Fibroblast of the aortic adventitia (primary cell): ENCODE results near the gene RTN4R. TPM values are rescaled to one million over a fixed set of nuclear protein-coding genes. Genes with fewer than 3 reads are reported as not detected.

Experiments
- DNase-seq: peaks from one replicate; pipeline ENCODE4 v3.0.0-alpha.2; 2010; ENCODE audit warnings: low read depth
- H3K4me3 ChIP-seq: 2 replicates; pipeline ENCODE4 v1.5.1; 2011; ENCODE audit warnings: low read depth, mild to moderate bottlenecking, control low read depth, low read length, moderate library complexity
- CTCF ChIP-seq: IDR thresholded peaks from 2 replicates; pipeline ENCODE4 v1.5.1; 2011; ENCODE audit warnings: mild to moderate bottlenecking, low read length, control low read depth, inconsistent platforms; ENCODE audit not compliant: insufficient read depth
- total RNA-seq: library from RNA; depleted of rRNA; stranded (reverse); fragments of >200 nt; gene quantifications from 2 replicates; pipeline ENCODE4 v1.2.3, GENCODE V29; 2012; ENCODE audit warnings: low replicate concordance

The RTN4R gene
- total RNA-seq, 1 donor = 0.09 TPM

- no peak for DNase-seq
- no peak for TF ChIP-seq CTCF
- no peak overlapping the region for H3K4me3 ChIP-seq
These were observed 40.8 kb downstream of the RTN4R start for GRCh38 chr22:20227363-20227762.

- H3K4me3 ChIP-seq = no peak overlapping the region
- DNase-seq = no peak
- no peak for TF ChIP-seq CTCF
These were observed 41.3 kb downstream of the RTN4R start for GRCh38 chr22:20226760-20227350.

GRCh38 chr22:20226077-20226716 lies 41.9 kb downstream of the RTN4R start:
- H3K4me3 ChIP-seq = no peak overlapping the region
- no peak for TF ChIP-seq CTCF
- no peak for DNase-seq

DNA sequence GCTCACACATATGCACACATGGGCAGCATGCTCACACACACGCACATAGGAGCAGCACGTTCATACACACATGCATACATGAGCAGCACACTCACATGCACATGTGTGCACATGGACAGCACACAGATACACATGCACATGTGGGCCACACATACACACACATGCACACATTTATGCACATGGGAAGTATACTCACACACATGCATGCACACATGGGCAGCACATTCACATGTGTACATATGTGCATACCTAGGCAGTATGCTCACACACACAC lies 42.5 kb downstream of the RTN4R start:
- no peak overlapping the region for H3K4me3 ChIP-seq
- no peak for DNase-seq
- TF ChIP-seq CTCF = no peak

DNA sequence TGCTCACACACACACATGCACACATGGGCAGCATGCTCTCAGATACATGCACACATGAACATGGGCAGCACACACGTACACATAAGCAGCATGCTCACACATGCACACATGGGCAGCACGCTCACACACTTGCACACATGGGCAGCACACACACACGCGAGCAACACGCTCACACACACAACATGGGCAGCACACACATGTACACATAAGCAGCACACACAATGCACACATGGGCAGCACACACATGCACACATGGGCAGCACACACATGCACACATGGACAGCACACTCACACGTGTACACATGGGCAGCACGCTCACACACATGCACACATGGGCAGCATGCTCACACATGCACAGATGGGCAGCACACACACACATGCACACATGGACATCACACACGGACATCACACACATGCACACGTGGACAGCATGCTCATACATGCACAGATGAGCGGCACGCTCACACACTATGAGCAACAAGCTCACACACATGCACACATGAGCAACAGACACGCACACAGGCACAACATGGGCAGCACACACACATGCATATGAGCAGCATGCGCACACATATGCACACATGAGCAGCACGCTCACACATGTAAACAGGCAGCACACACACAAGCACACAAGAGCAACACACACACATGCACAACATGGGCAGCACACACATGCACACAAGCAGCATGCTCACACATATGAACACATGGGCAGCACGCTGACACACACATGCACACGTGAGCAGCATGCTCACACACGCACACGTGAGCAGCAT lies 43.0 kb downstream of the RTN4R start:
- no peak for DNase-seq
- H3K4me3 ChIP-seq = no peak overlapping the region
- no peak for TF ChIP-seq CTCF

DNA sequence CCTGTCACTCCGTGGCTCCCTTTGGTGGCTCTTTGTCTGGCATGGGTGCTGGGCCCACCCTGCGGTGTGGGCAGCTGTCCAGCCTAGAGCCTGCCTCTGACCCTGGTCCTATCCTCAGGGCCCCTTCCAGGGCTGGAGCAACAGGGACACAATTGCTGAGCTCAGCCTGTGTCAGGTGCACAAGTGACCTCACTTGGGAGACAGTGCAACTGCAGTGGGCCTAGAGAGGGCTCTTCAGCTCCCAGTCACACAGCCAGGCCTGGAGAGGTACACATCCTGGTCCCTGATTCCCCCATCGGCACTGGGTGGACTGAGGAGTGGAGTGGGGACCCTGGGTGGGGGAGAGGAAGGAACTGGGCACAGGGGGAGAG lies 43.9 kb downstream of the RTN4R start:
- no peak for DNase-seq
- no peak overlapping the region for H3K4me3 ChIP-seq
- TF ChIP-seq CTCF = no peak
